Amniotic epithelial cell (primary cell): ENCODE results near the gene WDR88.
"Not testable (repeated sequence)": the region's sequence is repeated elsewhere in the genome, so short reads cannot be mapped to it uniquely, and the experiment has no call there.

Experiments used
- DNase-seq: peaks from one replicate; pipeline ENCODE4 v3.0.0-alpha.2; 2010; ENCODE audit warnings: low read depth

WDR88 gene

GRCh38 chr19:33132021-33132420, at the start of gene WDR88:
TSS of gene WDR88 (plus strand) at chr19:33132114. CDS start at chr19:33132170, 56 bp downstream.
- no peak for DNase-seq

GRCh38 chr19:33085570-33086128, 46.3 kb upstream of the WDR88 start:
- DNase-seq, result no peak

- DNase-seq, result no peak
These were observed 45.0 kb upstream of the WDR88 start for GRCh38 chr19:33086955-33087354.

- no peak for DNase-seq
These were observed 42.9 kb upstream of the WDR88 start for GRCh38 chr19:33089010-33089409.

- no peak for DNase-seq
These were observed 41.7 kb upstream of the WDR88 start for GRCh38 chr19:33090179-33090578.

- no peak for DNase-seq
These were observed 38.3 kb upstream of the WDR88 start for GRCh38 chr19:33093420-33094210.

GRCh38 chr19:33094436-33095067, 37.4 kb upstream of the WDR88 start:
- no peak for DNase-seq

- no peak for DNase-seq
These were observed 35.9 kb upstream of the WDR88 start for GRCh38 chr19:33096005-33096404.

GRCh38 chr19:33098055-33098534, 33.8 kb upstream of the WDR88 start:
- peak; percentile 59 for DNase-seq

- peak; percentile 16 for DNase-seq
These were observed 30.8 kb upstream of the WDR88 start for GRCh38 chr19:33100894-33101644.

- no peak for DNase-seq
These were observed 29.0 kb upstream of the WDR88 start for GRCh38 chr19:33102893-33103292.

GRCh38 chr19:33108161-33108560, 23.8 kb upstream of the WDR88 start:
- DNase-seq, result no peak

GRCh38 chr19:33110137-33110910, 21.6 kb upstream of the WDR88 start:
- DNase-seq, result peak; percentile 46

- no peak for DNase-seq
These were observed 20.3 kb upstream of the WDR88 start for GRCh38 chr19:33111587-33111986.

- DNase-seq, result no peak
These were observed 17.6 kb upstream of the WDR88 start for GRCh38 chr19:33114312-33114711.

GRCh38 chr19:33117501-33117900, 14.4 kb upstream of the WDR88 start:
- no peak for DNase-seq

GRCh38 chr19:33118643-33119042, 13.3 kb upstream of the WDR88 start:
- DNase-seq, result no peak

GRCh38 chr19:33124207-33125098, 7.5 kb upstream of the WDR88 start:
- peak; percentile 51 for DNase-seq

- DNase-seq, result peak; percentile 52
These were observed 6.0 kb upstream of the WDR88 start for GRCh38 chr19:33125929-33126388.

- DNase-seq, result not testable (repeated sequence)
These were observed 5.2 kb upstream of the WDR88 start for GRCh38 chr19:33126712-33127111.
